ENCODE measurements around the gene MMP23B. TPM values are rescaled to one million over a fixed set of nuclear protein-coding genes. Genes with fewer than 3 reads are reported as not detected.

Gene MMP23B
- total RNA-seq, 1 donor from 2014 or later = 93.8 TPM

GRCh38 chr1:1598720-1599029, 33.3 kb upstream of the MMP23B start:
- Histone ChIP-seq H3K4me3 (no peak overlapping the region), H3K36me3 (no peaks in the 10 kb centered on the region), H3K9me3 (replicated peaks) (no peaks in the 10 kb centered on the region), H3K27ac (replicated peaks) (no peak overlapping the region), H3K4me1 (peaks cover 27% of the 10 kb centered on the region), H3K27me3 (ENCODE audit: low read depth) (peaks cover 72% of the 10 kb centered on the region)
- DNase-seq = no peak
- TF ChIP-seq CTCF (IDR thresholded peaks at IDR 0.05; ENCODE audit: borderline replicate concordance) = no peak
- intact Hi-C loops (cut with micrococcal nuclease) = no loop called here

- intact Hi-C loops (cut with micrococcal nuclease) = no loop called here
- TF ChIP-seq CTCF (IDR thresholded peaks at IDR 0.05; ENCODE audit: borderline replicate concordance) = no peak
- Histone ChIP-seq H3K9me3 (replicated peaks) (no peaks in the 10 kb centered on the region), H3K4me3 (peak overlapping the region; percentile 56), H3K36me3 (no peaks in the 10 kb centered on the region), H3K27ac (replicated peaks) (no peak overlapping the region), H3K27me3 (ENCODE audit: low read depth) (peaks cover 77% of the 10 kb centered on the region), H3K4me1 (peaks cover 27% of the 10 kb centered on the region)
- no peak for DNase-seq
Measured at GRCh38 chr1:1599030-1599934, 32.7 kb upstream of the MMP23B start.

- Histone ChIP-seq H3K4me3 (peak within 1 kb of the TSS; percentile 64), H3K4me1 (peaks cover 27% of the 10 kb centered on the region), H3K36me3 (no peaks in the 10 kb centered on the region), H3K27ac (replicated peaks) (no peak within 1 kb of the TSS), H3K9me3 (replicated peaks) (no peaks in the 10 kb centered on the region), H3K27me3 (ENCODE audit: low read depth) (peaks cover 84% of the 10 kb centered on the region)
- no peak for TF ChIP-seq CTCF (IDR thresholded peaks at IDR 0.05; ENCODE audit: borderline replicate concordance)
- DNase-seq = no peak
- intact Hi-C loops (cut with micrococcal nuclease) = no loop called here
Measured at GRCh38 chr1:1599935-1600860, 31.8 kb upstream of the MMP23B start, which contains the start of gene FNDC10. Gene FNDC10 (minus strand): TSS chr1:1600135. CDS start chr1:1600015, 120 bp downstream.

- TF ChIP-seq CTCF (IDR thresholded peaks at IDR 0.05; ENCODE audit: borderline replicate concordance) = no peak
- peaks cover 84% of the 10 kb centered on the region for H3K27me3 ChIP-seq (ENCODE audit: low read depth)
- DNase-seq = no peak
- intact Hi-C loops (cut with micrococcal nuclease) = no loop called here
- H3K4me3 ChIP-seq = peak overlapping the region; percentile 64
- H3K4me1 ChIP-seq = peaks cover 27% of the 10 kb centered on the region
- no peaks in the 10 kb centered on the region for H3K9me3 ChIP-seq (replicated peaks)
- H3K27ac ChIP-seq (replicated peaks) = no peak overlapping the region
- no peaks in the 10 kb centered on the region for H3K36me3 ChIP-seq
Measured at GRCh38 chr1:1600861-1601563, 31.0 kb upstream of the MMP23B start.

Data from left ventricle myocardium inferior (tissue), 1 donor.